Panc1 (cell line): ENCODE measurements around the gene ATP8B3. TPM values are rescaled to one million over a fixed set of nuclear protein-coding genes. Genes with fewer than 3 reads are reported as not detected.

Experiments
- ATAC-seq: fragments of 200-7000 bp; cut with Tn5 transposase; 2 replicates; pipeline ENCODE4 v1.9.1; 2020; ENCODE audit warnings: mild to moderate bottlenecking, moderate library complexity
- BruUV-seq: library from RNA; stranded (reverse); fragments of 400-500 nt; replicated peaks from 2 replicates; lab custom pipeline; 2021; lab: Mats Ljungman, UMichigan
- CTCF ChIA-PET: fragments of 300-600 bp; sonication (Branson Sonifier 250); formaldehyde crosslinking; loops from one replicate; lab custom pipeline; 2022; ENCODE audit warnings: antibody characterized with exemption; lab: Charles Lee
- POLR2A ChIA-PET: fragments of 300-600 bp; sonication (Branson Sonifier 250); formaldehyde crosslinking; loops from one replicate; lab custom pipeline; 2022; ENCODE audit warnings: antibody characterized with exemption; lab: Charles Lee
- DNase-seq: peaks from one replicate; pipeline ENCODE4 v3.0.0-alpha.2; 2010; ENCODE audit warnings: low read depth, low spot score
- H3K27ac ChIP-seq: 2 replicates; pipeline ENCODE4 v1.5.1; 2011; ENCODE audit warnings: mild to moderate bottlenecking, low read length, inconsistent platforms
- H3K27me3 ChIP-seq: fragments of 200-500 bp; sonication (Bioruptor generic); 2 replicates; pipeline ENCODE4 v1.6.0; 2014; ENCODE audit warnings: low read length, inconsistent platforms; ENCODE audit not compliant: control insufficient read depth, insufficient read depth
- H3K36me3 ChIP-seq: fragments of 200-500 bp; sonication (Bioruptor generic); 2 replicates; pipeline ENCODE4 v1.5.1; 2014; ENCODE audit warnings: inconsistent platforms, mild to moderate bottlenecking, low read length, moderate library complexity; ENCODE audit not compliant: control insufficient read depth, insufficient read depth
- H3K4me1 ChIP-seq: 2 replicates; pipeline ENCODE4 v1.5.1; 2011; ENCODE audit warnings: inconsistent platforms, mild to moderate bottlenecking, low read length, moderate library complexity; ENCODE audit not compliant: control insufficient read depth, insufficient read depth
- H3K4me3 ChIP-seq, 2 experiments: 2 replicates each; pipeline ENCODE4 v1.5.1; 2011 to 2012; ENCODE audit warnings: low read depth in 2 of 2, low read length in 2 of 2, mild to moderate bottlenecking in 2 of 2, inconsistent platforms in 1 of 2, moderate library complexity in 1 of 2
- H3K9me3 ChIP-seq: fragments of 200-500 bp; sonication (Bioruptor generic); 2 replicates; pipeline ENCODE4 v1.5.1; 2014; ENCODE audit warnings: low read depth, mild to moderate bottlenecking, inconsistent platforms, low read length, moderate library complexity; ENCODE audit not compliant: control insufficient read depth, insufficient read depth
- CTCF ChIP-seq: fragments of 450-650 bp; IDR thresholded peaks from 2 replicates; pipeline ENCODE4 v1.5.1; 2017; ENCODE audit warnings: mild to moderate bottlenecking
- POLR2AphosphoS5 ChIP-seq: IDR thresholded peaks from 2 replicates; pipeline ENCODE4 v1.6.1; 2012; ENCODE audit warnings: mild to moderate bottlenecking, low read depth, low read length, moderate library complexity
- SIN3A ChIP-seq: IDR thresholded peaks from 2 replicates; pipeline ENCODE4 v1.6.1; 2012; ENCODE audit warnings: low read depth, mild to moderate bottlenecking, low read length, moderate library complexity, borderline replicate concordance; ENCODE audit not compliant: insufficient read depth
- TCF7L2 ChIP-seq: IDR thresholded peaks from 2 replicates; pipeline ENCODE4 v1.6.1; 2011; ENCODE audit warnings: mild to moderate bottlenecking, low read depth, low read length, inconsistent platforms
- in situ Hi-C: cut with HindIII; loops from 2 replicates; pipeline ENCODE4 v1.10.0; 2016; ENCODE audit warnings: low sequenced_read_pairs, low pct_unique_long_range_greater_than_20kb
- intact Hi-C: fragments of 100-400 bp; cut with micrococcal nuclease; formaldehyde crosslinking; loops from one replicate; pipeline ENCODE4 v1.10.0; 2022; ENCODE audit not compliant: unreplicated experiment
- total RNA-seq: library from RNA; stranded (reverse); gene quantifications from one replicate; pipeline ENCODE4 v1.2.1, GENCODE V29; 2021; ENCODE audit not compliant: unreplicated experiment
- TF ChIP-seq, protein P1 (sequence below), 2 experiments: IDR thresholded peaks; 2 replicates each; pipeline ENCODE4 v1.6.1; 2011 to 2012; ENCODE audit warnings: low read depth in 2 of 2, control low read depth in 1 of 2, low read length in 1 of 2, mild to moderate bottlenecking in 1 of 2, moderate library complexity in 1 of 2; ENCODE audit not compliant: insufficient read depth in 1 of 2

The ATP8B3 gene
- total RNA-seq, 1 experiment from 2014 or later, result 67.7 TPM

DNA sequence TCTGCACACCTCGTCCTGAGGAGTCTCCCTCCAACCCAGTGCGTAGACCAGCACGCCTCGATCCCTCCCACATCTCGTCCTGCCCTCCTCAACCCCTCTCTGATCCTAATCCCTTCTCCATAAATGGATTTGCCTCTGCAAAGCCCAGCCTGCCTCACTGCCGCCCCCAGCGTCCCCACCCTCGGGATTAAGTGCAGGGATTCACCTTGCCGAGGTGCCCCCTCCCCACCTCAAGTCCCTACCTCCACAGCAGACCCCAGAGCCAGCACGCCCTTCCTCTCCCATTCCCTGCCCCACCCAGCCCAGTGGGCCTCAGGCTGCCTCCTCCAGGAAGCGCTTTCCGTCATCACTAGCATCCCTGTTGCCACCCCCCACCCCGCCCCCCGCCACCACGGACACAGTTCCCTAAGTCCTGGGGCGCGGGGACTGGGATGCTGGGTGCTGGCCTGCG is 47.3 kb upstream of the ATP8B3 start:
- no peak for TF ChIP-seq TCF7L2
- TF ChIP-seq, protein P1, sequence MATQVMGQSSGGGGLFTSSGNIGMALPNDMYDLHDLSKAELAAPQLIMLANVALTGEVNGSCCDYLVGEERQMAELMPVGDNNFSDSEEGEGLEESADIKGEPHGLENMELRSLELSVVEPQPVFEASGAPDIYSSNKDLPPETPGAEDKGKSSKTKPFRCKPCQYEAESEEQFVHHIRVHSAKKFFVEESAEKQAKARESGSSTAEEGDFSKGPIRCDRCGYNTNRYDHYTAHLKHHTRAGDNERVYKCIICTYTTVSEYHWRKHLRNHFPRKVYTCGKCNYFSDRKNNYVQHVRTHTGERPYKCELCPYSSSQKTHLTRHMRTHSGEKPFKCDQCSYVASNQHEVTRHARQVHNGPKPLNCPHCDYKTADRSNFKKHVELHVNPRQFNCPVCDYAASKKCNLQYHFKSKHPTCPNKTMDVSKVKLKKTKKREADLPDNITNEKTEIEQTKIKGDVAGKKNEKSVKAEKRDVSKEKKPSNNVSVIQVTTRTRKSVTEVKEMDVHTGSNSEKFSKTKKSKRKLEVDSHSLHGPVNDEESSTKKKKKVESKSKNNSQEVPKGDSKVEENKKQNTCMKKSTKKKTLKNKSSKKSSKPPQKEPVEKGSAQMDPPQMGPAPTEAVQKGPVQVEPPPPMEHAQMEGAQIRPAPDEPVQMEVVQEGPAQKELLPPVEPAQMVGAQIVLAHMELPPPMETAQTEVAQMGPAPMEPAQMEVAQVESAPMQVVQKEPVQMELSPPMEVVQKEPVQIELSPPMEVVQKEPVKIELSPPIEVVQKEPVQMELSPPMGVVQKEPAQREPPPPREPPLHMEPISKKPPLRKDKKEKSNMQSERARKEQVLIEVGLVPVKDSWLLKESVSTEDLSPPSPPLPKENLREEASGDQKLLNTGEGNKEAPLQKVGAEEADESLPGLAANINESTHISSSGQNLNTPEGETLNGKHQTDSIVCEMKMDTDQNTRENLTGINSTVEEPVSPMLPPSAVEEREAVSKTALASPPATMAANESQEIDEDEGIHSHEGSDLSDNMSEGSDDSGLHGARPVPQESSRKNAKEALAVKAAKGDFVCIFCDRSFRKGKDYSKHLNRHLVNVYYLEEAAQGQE (IDR thresholded peaks at IDR 0.05; ENCODE audit: insufficient read depth in 1 of 2, low read depth in 2 of 2, low read length in 1 of 2), result no peak
- TF ChIP-seq POLR2AphosphoS5, result no peak
- no peak; the same call in 1 of the 2 replicates for TF ChIP-seq CTCF
- no peak for TF ChIP-seq SIN3A
- Histone ChIP-seq H3K9me3 (no peaks in the 10 kb centered on the region), H3K36me3 (peaks cover 5% of the 10 kb centered on the region; the same call in 1 of the 2 replicates), H3K4me1 (peaks cover 26% of the 10 kb centered on the region), H3K27ac (peak overlapping the region; percentile 69), H3K27me3 (no peaks in the 10 kb centered on the region), H3K4me3 (peak overlapping the region; percentile 76 to 80)
- POLR2A ChIA-PET, result no interaction called here
- BruUV-seq, result no TSS peak
- ATAC-seq (no peak), DNase-seq (no peak)
- intact Hi-C loops (no loop called here), in situ Hi-C loops (no loop called here)
- CTCF ChIA-PET, result interaction anchor here (0.6 kb wide), 1 partner anchor 16 kb away, joined by 7 read pairs; no protein-coding TSS in a partner anchor

- intact Hi-C loops (no loop called here), in situ Hi-C loops (no loop called here)
- Histone ChIP-seq H3K4me3 (peak overlapping the region in 1 of 2 experiments; percentile 76; a peak in 1 of 4 replicates), H3K27ac (peak overlapping the region; percentile 77; the same call in 1 of the 2 replicates), H3K4me1 (peaks cover 32% of the 10 kb centered on the region), H3K27me3 (no peaks in the 10 kb centered on the region), H3K9me3 (no peaks in the 10 kb centered on the region), H3K36me3 (peaks cover 5% of the 10 kb centered on the region; the same call in 1 of the 2 replicates)
- no TSS peak for BruUV-seq
- ATAC-seq, result no peak
- no peak for DNase-seq
- POLR2A ChIA-PET, result no interaction called here
- TF ChIP-seq TCF7L2 (no peak), CTCF (no peak), SIN3A (no peak), POLR2AphosphoS5 (no peak)
- TF ChIP-seq, protein P1 (IDR thresholded peaks at IDR 0.05; ENCODE audit: insufficient read depth in 1 of 2, low read depth in 2 of 2, low read length in 1 of 2), result no peak
- CTCF ChIA-PET, result interaction anchor here (0.6 kb wide), 1 partner anchor 15 kb away, joined by 7 read pairs; no protein-coding TSS in a partner anchor
Measured at GRCh38 chr19:1858412-1859081, 46.5 kb upstream of the ATP8B3 start.
